Suprapubic skin (tissue), 4 donors: ENCODE data around the gene DNAI4. TPM values are rescaled to one million over a fixed set of nuclear protein-coding genes. Genes with fewer than 3 reads are reported as not detected.
"Not testable (repeated sequence)": the region's sequence is repeated elsewhere in the genome, so short reads cannot be mapped to it uniquely, and the experiment has no call there.

Source experiments
- DNase-seq, 2 donors: peaks; one replicate each; pipeline ENCODE4 v3.0.0-alpha.2; 2019; ENCODE audit warnings: low spot score in 2 of 2
- H3K27ac ChIP-seq: fragments of 200-600 bp; sonication (generic); one replicate; pipeline ENCODE4 v1.5.1; 2019
- H3K27me3 ChIP-seq: fragments of 200-600 bp; sonication (generic); one replicate; pipeline ENCODE4 v1.5.1; 2019
- H3K36me3 ChIP-seq: fragments of 200-600 bp; sonication (generic); one replicate; pipeline ENCODE4 v1.5.1; 2019
- H3K4me1 ChIP-seq: fragments of 200-600 bp; sonication (generic); one replicate; pipeline ENCODE4 v1.5.1; 2019
- H3K4me3 ChIP-seq: fragments of 200-600 bp; sonication (generic); one replicate; pipeline ENCODE4 v1.5.1; 2019; ENCODE audit warnings: mild to moderate bottlenecking
- H3K9me3 ChIP-seq: fragments of 200-600 bp; sonication (generic); one replicate; pipeline ENCODE4 v1.5.1; 2019
- EP300 ChIP-seq: sonication (generic); formaldehyde crosslinking; IDR thresholded peaks from one replicate; pipeline ENCODE4 v1.6.1; 2017; ENCODE audit warnings: antibody characterized with exemption
- POLR2A ChIP-seq, 2 donors: fragments of 450-650 bp; IDR thresholded peaks; one replicate each; pipeline ENCODE4 v1.6.1; 2017; ENCODE audit warnings: antibody characterized with exemption in 2 of 2, mild to moderate bottlenecking in 2 of 2, moderate library complexity in 2 of 2
- POLR2AphosphoS5 ChIP-seq, 3 donors: sonication (generic); formaldehyde crosslinking; IDR thresholded peaks; one replicate each; pipeline ENCODE4 v1.6.1; 2017; ENCODE audit warnings: antibody characterized with exemption in 3 of 3
- WGBS: methylation state at CpG from one replicate; pipeline ENCODE4 v1.1.5; 2018; 5-methylcytosine and 5-hydroxymethylcytosine counted together
- total RNA-seq, 4 donors: library from RNA; depleted of rRNA; stranded (reverse); fragments of >200 nt; gene quantifications; one replicate each; pipeline ENCODE4 v1.1.0, GENCODE V29; 2016
- TF ChIP-seq, protein P1 (sequence below), 2 donors: fragments of 200-600 bp in 1 of 2; fragments of 450-650 bp in 1 of 2; sonication (generic) in 1 of 2; IDR thresholded peaks; one replicate each; pipeline ENCODE4 v1.5.1; 2016 to 2019; ENCODE audit warnings: antibody characterized with exemption in 2 of 2, mild to moderate bottlenecking in 1 of 2, moderate library complexity in 1 of 2

Gene DNAI4
- total RNA-seq, 4 donors from 2014 or later: 1.5 to 3.7 (median 3.3) TPM

DNA sequence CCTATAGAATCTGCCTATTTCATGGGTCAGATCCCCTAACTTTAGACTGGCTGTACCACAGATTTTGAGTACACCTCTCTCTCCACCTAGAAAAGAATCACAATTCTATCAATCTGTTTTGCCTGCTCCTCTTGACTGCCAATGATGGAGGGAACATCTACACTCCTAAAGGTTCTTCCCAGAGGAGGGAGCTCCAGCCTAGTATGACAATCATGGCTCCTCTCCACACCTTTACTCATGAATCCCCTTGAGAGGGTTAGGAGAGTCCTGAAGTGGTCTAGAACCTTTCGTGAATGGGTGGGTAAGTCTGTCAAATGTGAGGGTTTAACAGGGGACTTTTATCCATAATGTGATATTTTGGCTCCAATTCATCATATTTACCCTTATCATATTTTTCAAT lies 48.0 kb downstream of the DNAI4 start:
- no peaks in the 10 kb centered on the region for H3K4me1 ChIP-seq
- H3K36me3 ChIP-seq: no peaks in the 10 kb centered on the region
- DNase-seq: no peak
- H3K27ac ChIP-seq: no peak overlapping the region
- WGBS: 95% methylated on average over 1 of the region's 1 CpG
- H3K27me3 ChIP-seq: no peaks in the 10 kb centered on the region
- no peak overlapping the region for H3K4me3 ChIP-seq
- no peaks in the 10 kb centered on the region for H3K9me3 ChIP-seq
- TF ChIP-seq, protein P1, sequence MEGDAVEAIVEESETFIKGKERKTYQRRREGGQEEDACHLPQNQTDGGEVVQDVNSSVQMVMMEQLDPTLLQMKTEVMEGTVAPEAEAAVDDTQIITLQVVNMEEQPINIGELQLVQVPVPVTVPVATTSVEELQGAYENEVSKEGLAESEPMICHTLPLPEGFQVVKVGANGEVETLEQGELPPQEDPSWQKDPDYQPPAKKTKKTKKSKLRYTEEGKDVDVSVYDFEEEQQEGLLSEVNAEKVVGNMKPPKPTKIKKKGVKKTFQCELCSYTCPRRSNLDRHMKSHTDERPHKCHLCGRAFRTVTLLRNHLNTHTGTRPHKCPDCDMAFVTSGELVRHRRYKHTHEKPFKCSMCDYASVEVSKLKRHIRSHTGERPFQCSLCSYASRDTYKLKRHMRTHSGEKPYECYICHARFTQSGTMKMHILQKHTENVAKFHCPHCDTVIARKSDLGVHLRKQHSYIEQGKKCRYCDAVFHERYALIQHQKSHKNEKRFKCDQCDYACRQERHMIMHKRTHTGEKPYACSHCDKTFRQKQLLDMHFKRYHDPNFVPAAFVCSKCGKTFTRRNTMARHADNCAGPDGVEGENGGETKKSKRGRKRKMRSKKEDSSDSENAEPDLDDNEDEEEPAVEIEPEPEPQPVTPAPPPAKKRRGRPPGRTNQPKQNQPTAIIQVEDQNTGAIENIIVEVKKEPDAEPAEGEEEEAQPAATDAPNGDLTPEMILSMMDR (IDR thresholded peaks at IDR 0.05): no peak
- no peak for TF ChIP-seq POLR2A (IDR thresholded peaks at IDR 0.05)
- TF ChIP-seq POLR2AphosphoS5 (IDR thresholded peaks at IDR 0.05): no peak
- no peak for TF ChIP-seq EP300

DNA sequence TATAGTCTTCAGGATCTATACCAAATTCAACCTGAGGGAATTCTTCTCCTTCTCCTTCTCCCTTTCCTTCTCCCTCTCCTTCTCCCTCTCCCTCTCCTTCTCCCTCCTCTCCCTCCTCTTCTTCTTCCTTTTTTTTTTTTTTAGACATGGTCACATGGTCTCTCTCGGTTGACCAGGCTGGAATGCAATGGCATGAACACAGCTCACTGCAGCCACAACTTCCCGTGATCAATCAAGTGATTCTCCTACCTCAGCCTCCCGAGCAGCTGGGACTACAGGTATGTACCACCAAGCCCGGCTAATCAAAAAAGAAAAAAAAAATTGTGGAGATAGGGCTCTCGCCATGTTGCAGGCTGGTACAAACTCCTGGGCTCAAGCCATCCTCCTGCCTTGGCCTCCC lies 51.5 kb downstream of the DNAI4 start:
- DNase-seq: no peak
- H3K4me3 ChIP-seq: no peak overlapping the region
- H3K36me3 ChIP-seq: no peaks in the 10 kb centered on the region
- H3K9me3 ChIP-seq: no peaks in the 10 kb centered on the region
- no peak overlapping the region for H3K27ac ChIP-seq
- no peaks in the 10 kb centered on the region for H3K27me3 ChIP-seq
- H3K4me1 ChIP-seq: no peaks in the 10 kb centered on the region
- WGBS: 97% methylated on average over 5 of the region's 5 CpGs
- no peak for TF ChIP-seq POLR2AphosphoS5 (IDR thresholded peaks at IDR 0.05)
- TF ChIP-seq POLR2A (IDR thresholded peaks at IDR 0.05): no peak
- TF ChIP-seq EP300: no peak
- TF ChIP-seq, protein P1 (IDR thresholded peaks at IDR 0.05): no peak

DNA sequence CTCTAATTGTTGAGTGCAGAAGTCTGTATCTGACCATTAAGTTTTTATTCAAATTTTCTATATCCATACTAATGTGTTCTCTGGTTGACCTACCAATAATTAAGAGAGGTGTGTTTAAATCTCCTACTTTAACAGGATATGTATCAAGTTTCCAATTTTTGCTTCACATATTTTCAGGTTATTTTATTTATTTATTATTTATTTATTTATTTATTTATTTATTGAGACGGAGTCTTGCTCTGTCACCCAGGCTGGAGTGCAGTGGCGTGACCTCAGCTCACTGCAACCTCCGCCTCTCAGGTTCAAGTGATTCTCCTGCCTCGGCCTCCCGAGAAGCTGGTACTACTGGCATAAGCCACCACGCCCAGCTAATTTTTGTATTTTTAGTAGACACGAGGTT lies 52.6 kb downstream of the DNAI4 start:
- H3K27ac ChIP-seq, H3K36me3 ChIP-seq, H3K27me3 ChIP-seq, H3K4me1 ChIP-seq, H3K4me3 ChIP-seq, H3K9me3 ChIP-seq, DNase-seq: not testable (repeated sequence)
- WGBS: 97% methylated on average over 7 of the region's 7 CpGs

DNA sequence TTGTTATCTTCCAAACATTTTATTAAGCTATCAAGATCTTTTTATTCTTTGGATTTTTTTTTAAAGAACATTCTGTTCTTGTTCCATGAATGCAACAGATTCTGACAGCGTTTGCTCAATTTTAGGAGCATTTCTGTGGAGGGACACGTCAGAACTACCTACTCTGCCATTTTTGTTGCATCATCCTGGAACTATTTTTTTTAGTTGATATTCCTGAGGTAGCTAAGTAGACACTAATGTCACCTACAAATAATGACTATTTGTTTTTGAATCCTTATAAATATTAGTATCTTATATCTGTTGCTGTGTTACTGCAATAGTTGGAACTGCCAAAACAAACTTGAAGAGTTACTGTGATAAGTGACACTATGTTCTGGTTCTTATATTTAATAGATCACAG lies 57.2 kb downstream of the DNAI4 start:
- no peak for TF ChIP-seq POLR2A (IDR thresholded peaks at IDR 0.05)
- no peak for TF ChIP-seq EP300
- no peak for TF ChIP-seq POLR2AphosphoS5 (IDR thresholded peaks at IDR 0.05)
- TF ChIP-seq, protein P1 (IDR thresholded peaks at IDR 0.05): no peak
- 93% methylated on average over 2 of the region's 2 CpGs for WGBS
- Histone ChIP-seq H3K4me3 (no peak overlapping the region), H3K36me3 (no peaks in the 10 kb centered on the region), H3K27ac (no peak overlapping the region), H3K9me3 (no peaks in the 10 kb centered on the region), H3K4me1 (no peaks in the 10 kb centered on the region), H3K27me3 (no peaks in the 10 kb centered on the region)
- DNase-seq: no peak

DNA sequence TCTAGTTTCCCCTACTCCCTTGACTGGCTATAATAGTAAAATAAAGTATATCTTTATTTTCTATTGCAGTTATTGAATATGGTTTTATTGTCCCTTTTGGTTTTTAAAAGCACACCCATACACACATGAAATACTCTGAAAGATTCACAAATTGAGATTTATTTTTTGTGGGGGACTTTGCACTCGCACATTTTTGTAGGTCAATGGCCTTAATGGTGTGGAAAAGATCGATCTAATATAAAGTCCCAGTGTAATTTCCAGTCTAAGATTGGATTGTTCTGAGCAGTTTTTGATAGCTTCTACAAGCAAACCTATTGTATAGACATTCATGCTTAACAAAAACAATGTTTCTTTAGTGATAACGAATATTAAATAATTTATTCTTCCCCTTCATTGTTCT lies 64.1 kb downstream of the DNAI4 start:
- DNase-seq: no peak
- H3K36me3 ChIP-seq: no peaks in the 10 kb centered on the region
- no peak overlapping the region for H3K4me3 ChIP-seq
- H3K27me3 ChIP-seq: no peaks in the 10 kb centered on the region
- H3K27ac ChIP-seq: no peak overlapping the region
- no peaks in the 10 kb centered on the region for H3K4me1 ChIP-seq
- no peaks in the 10 kb centered on the region for H3K9me3 ChIP-seq
- 91% methylated on average over 3 of the region's 3 CpGs for WGBS
- TF ChIP-seq EP300: no peak
- TF ChIP-seq POLR2A (IDR thresholded peaks at IDR 0.05): no peak
- TF ChIP-seq, protein P1 (IDR thresholded peaks at IDR 0.05): no peak
- TF ChIP-seq POLR2AphosphoS5 (IDR thresholded peaks at IDR 0.05): no peak

DNA sequence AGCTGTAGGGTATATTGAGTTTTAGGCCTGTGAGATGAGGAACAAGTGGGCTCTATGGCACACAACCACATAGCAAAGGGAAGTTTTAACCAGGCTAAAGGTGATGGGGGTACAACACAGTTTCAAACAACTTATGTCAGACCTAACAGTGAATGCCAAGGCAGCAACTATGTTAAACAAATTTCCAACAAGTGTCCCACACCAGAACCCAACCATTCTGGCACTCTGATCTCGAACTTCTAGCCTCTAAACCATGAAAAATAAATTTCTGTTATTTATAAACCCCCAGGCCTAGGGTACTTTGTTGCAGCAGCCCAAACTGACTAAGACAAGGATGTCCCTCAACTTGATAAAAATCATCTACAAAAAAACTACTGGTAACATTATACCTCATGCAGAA lies 71.3 kb downstream of the DNAI4 start:
- TF ChIP-seq POLR2AphosphoS5 (IDR thresholded peaks at IDR 0.05) (no peak), POLR2A (IDR thresholded peaks at IDR 0.05) (no peak), EP300 (no peak)
- TF ChIP-seq, protein P1 (IDR thresholded peaks at IDR 0.05): no peak
- Histone ChIP-seq H3K4me3 (no peak overlapping the region), H3K4me1 (no peaks in the 10 kb centered on the region), H3K27ac (no peak overlapping the region), H3K9me3 (no peaks in the 10 kb centered on the region), H3K27me3 (no peaks in the 10 kb centered on the region), H3K36me3 (no peaks in the 10 kb centered on the region)
- 73% methylated on average over 1 of the region's 1 CpG for WGBS
- DNase-seq: no peak
